K562 (cell line): Measurements from ENCODE around the gene NACAD. TPM values are rescaled to one million over a fixed set of nuclear protein-coding genes. Genes with fewer than 3 reads are reported as not detected.

ENCODE experiments used
- CREB1 ChIP-seq, 2 experiments: sonication (generic) in 1 of 2; formaldehyde crosslinking in 1 of 2; IDR thresholded peaks; 2 replicates each; pipeline versions ENCODE4 v1.6.1 to v1.8.0; 2012 to 2022; ENCODE audit warnings: inconsistent platforms in 1 of 2, mild to moderate bottlenecking in 1 of 2, missing genetic modification reagents in 1 of 2, moderate library complexity in 1 of 2
- CREBBP ChIP-seq: IDR thresholded peaks from one replicate; pipeline ENCODE4 v1.6.1; 2012; ENCODE audit warnings: low read depth, mild to moderate bottlenecking, control low read depth, inconsistent platforms, low read length
- DEAF1 ChIP-seq: fragments of 450-650 bp; formaldehyde crosslinking; IDR thresholded peaks from 2 replicates; pipeline ENCODE4 v1.4.0; 2020; ENCODE audit warnings: mild to moderate bottlenecking, moderate library complexity
- JUND ChIP-seq, 2 experiments: IDR thresholded peaks; 2 replicates in 1 of 2; 3 replicates in 1 of 2; pipeline ENCODE4 v1.6.1; 2011; ENCODE audit warnings: borderline replicate concordance in 2 of 2, low read depth in 2 of 2, low read length in 2 of 2, improper control_type of control experiment in 1 of 2, missing biosample characterization in 1 of 2, missing genetic modification characterization in 1 of 2, missing genetic modification reagents in 1 of 2
- NFATC3 ChIP-seq: fragments of 450-650 bp; IDR thresholded peaks from 2 replicates; pipeline ENCODE4 v1.6.1; 2017; ENCODE audit warnings: mild to moderate bottlenecking
- NR2C1 ChIP-seq, 2 experiments: fragments of 450-650 bp; IDR thresholded peaks; 2 replicates each; pipeline ENCODE4 v1.6.1; 2017; ENCODE audit warnings: mild to moderate bottlenecking in 2 of 2, antibody characterized with exemption in 1 of 2, inconsistent platforms in 1 of 2, missing compliant biosample characterization in 1 of 2, missing genetic modification characterization in 1 of 2
- PREB ChIP-seq: sonication (generic); formaldehyde crosslinking; IDR thresholded peaks from 2 replicates; pipeline ENCODE4 v1.8.1; 2023; ENCODE audit warnings: mild to moderate bottlenecking, missing genetic modification reagents
- PTBP1 ChIP-seq: fragments of 200-400 bp; formaldehyde crosslinking; IDR thresholded peaks from 2 replicates; pipeline ENCODE4 v1.6.1; 2017; ENCODE audit warnings: low read depth, low read length
- SRSF9 ChIP-seq: fragments of 200-400 bp; formaldehyde crosslinking; IDR thresholded peaks from 2 replicates; pipeline ENCODE4 v1.6.1; 2017; ENCODE audit warnings: low read depth, low read length, borderline replicate concordance
- ZBTB17 ChIP-seq: fragments of 450-650 bp; formaldehyde crosslinking; IDR thresholded peaks from 2 replicates; pipeline ENCODE4 v1.4.0; 2020; ENCODE audit warnings: mild to moderate bottlenecking
- ZC3H8 ChIP-seq: fragments of 450-650 bp; IDR thresholded peaks from 2 replicates; pipeline ENCODE4 v1.6.1; 2017
- ZNF668 ChIP-seq: fragments of 250-450 bp; sonication (Bioruptor Pico); IDR thresholded peaks from 2 replicates; pipeline ENCODE4 v1.8.0; 2022; ENCODE audit warnings: mild to moderate bottlenecking, inconsistent platforms
- polyA plus RNA-seq, 8 experiments: library from polyadenylated mRNA; depleted of rRNA in 4 of 8; stranded (reverse) in 5 of 8; unstranded in 3 of 8; fragments of >200 nt; fragmentation: Nextera tagmentation in 2 of 8; fragmentation: Illumina TruSeq in 1 of 8; extraction: Ambion mirVana in 2 of 8; extraction: Trizol in 1 of 8; gene quantifications; 2 replicates each; pipeline versions ENCODE4 v1.2.1 to v1.2.3, GENCODE V29; 2011 to 2014; ENCODE audit warnings: inconsistent platforms in 1 of 8, missing spikeins in 1 of 8
- total RNA-seq, 7 experiments: library from RNA; depleted of rRNA in 6 of 7; stranded (reverse); fragments of >200 nt in 6 of 7; fragmentation: Illumina TruSeq in 2 of 7; extraction: Trizol in 2 of 7; gene quantifications; 2 replicates each; pipeline versions ENCODE4 v1.2.1 to v1.2.3, GENCODE V29; 2011 to 2021; ENCODE audit warnings: low replicate concordance in 1 of 7
- TF ChIP-seq, protein P1 (sequence below): IDR thresholded peaks from 2 replicates; pipeline ENCODE4 v1.6.1; 2014; ENCODE audit warnings: antibody characterized with exemption
- TF ChIP-seq, protein P2 (sequence below): fragments of 450-650 bp; IDR thresholded peaks from 2 replicates; pipeline ENCODE4 v1.6.1; 2016; ENCODE audit warnings: missing biosample characterization, missing genetic modification characterization
- TF ChIP-seq, protein P3 (sequence below), 3 experiments: fragments of 200-800 bp in 1 of 3; sonication (Bioruptor generic) in 1 of 3; sonication (generic) in 1 of 3; formaldehyde crosslinking in 1 of 3; IDR thresholded peaks; 2 replicates each; pipeline versions ENCODE4 v1.6.1 to v1.8.0; 2016 to 2022; ENCODE audit warnings: mild to moderate bottlenecking in 2 of 3, missing compliant biosample characterization in 2 of 3, missing genetic modification characterization in 2 of 3, missing genetic modification reagents in 1 of 3
- TF ChIP-seq, protein P4 (sequence below), 2 experiments: fragments of 450-650 bp; IDR thresholded peaks; 2 replicates each; pipeline ENCODE4 v1.6.1; 2016

NACAD gene
- total and polyA plus RNA-seq, 9 of the 15 experiments (the other 6 are each of a cell fraction or from before 2014, with no cell fraction given): under 0.01 to 0.03 (median 0.02) TPM; not detected in 5

DNA sequence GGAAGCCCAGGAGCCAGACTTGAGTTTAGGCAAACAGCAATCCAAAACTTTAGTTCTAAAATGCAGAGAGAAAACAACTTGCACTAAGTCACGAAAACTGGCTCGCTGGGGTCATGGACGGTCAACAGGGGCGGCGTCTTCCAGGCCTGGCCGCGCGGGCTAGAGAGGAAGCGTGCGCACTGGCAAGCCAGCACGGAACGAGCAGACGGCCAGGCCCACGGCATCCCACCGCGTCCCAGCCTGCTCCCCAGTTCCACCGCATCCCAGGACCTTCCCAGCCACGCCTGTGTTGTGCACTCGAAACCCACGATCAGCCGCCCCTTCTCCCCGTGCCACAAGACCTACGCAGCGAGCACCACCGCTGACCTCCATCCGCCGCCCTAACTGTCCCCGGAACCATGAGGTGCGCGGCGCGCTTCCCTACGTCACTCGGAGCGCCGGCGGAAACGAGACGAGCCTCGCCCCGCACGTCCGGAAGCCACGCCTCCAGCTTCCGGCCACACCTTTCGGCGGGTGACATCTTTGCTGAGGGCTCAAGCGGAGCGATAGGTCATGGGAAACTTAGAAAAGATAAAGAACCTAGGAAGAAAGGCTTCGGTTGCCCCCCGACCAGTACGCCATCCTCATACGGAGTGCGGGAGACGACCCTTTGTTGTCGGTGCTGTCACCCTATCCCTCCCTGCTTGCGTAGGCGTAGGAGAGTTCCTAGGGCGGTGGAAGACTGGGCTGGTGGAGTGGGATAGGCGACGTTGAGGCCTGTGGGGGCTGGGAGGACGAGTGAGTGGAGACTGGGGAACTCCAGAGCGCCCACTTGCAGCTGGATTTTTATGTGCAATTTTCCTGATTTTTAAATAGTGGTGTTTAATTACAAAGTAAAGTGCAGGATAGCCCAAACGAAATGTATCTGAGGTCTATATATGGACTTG, 22.8 kb upstream of the NACAD start, which contains the start of gene TBRG4 (continued):
- TF ChIP-seq, protein P1, sequence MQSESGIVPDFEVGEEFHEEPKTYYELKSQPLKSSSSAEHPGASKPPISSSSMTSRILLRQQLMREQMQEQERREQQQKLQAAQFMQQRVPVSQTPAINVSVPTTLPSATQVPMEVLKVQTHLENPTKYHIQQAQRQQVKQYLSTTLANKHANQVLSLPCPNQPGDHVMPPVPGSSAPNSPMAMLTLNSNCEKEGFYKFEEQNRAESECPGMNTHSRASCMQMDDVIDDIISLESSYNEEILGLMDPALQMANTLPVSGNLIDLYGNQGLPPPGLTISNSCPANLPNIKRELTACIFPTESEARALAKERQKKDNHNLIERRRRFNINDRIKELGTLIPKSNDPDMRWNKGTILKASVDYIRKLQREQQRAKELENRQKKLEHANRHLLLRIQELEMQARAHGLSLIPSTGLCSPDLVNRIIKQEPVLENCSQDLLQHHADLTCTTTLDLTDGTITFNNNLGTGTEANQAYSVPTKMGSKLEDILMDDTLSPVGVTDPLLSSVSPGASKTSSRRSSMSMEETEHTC: peak; percentile 55; the same call in 1 of the 2 replicates
- TF ChIP-seq PTBP1 (no peak), JUND (IDR thresholded peaks at IDR 0.05; ENCODE audit: borderline replicate concordance, low read depth, low read length) (no peak; the same call in 1 of the 2 replicates), JUND (tag; IDR thresholded peaks at IDR 0.05; ENCODE audit: borderline replicate concordance, low read depth, low read length) (peak; percentile 52; the same call in 1 of the 3 replicates), NFATC3 (no peak), PREB (CRISPR knock-in tag) (no peak), CREB1 (IDR thresholded peaks at IDR 0.05) (peak; percentile 99), CREB1 (CRISPR knock-in tag; IDR thresholded peaks at IDR 0.05) (peak; percentile 100), SRSF9 (no peak), NR2C1 (IDR thresholded peaks at IDR 0.05) (peak; percentile 57), NR2C1 (tag; IDR thresholded peaks at IDR 0.05) (peak; percentile 62; the same call in 1 of the 2 replicates), ZC3H8 (no peak), ZNF668 (0 out of 2 replicates have a peak, but pooled peaks have one; percentile 8), DEAF1 (no peak), CREBBP (no peak), ZBTB17 (CRISPR knock-in tag) (0 out of 2 replicates have a peak, but pooled peaks have one; percentile 41)
- TF ChIP-seq, protein P2, sequence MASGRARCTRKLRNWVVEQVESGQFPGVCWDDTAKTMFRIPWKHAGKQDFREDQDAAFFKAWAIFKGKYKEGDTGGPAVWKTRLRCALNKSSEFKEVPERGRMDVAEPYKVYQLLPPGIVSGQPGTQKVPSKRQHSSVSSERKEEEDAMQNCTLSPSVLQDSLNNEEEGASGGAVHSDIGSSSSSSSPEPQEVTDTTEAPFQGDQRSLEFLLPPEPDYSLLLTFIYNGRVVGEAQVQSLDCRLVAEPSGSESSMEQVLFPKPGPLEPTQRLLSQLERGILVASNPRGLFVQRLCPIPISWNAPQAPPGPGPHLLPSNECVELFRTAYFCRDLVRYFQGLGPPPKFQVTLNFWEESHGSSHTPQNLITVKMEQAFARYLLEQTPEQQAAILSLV (tag): no peak
- TF ChIP-seq, protein P3, sequence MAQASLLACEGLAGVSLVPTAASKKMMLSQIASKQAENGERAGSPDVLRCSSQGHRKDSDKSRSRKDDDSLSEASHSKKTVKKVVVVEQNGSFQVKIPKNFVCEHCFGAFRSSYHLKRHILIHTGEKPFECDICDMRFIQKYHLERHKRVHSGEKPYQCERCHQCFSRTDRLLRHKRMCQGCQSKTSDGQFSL (CRISPR knock-in tag; IDR thresholded peaks at IDR 0.05): peak; percentile 51; the same call in 1 of the 2 replicates
- TF ChIP-seq, protein P3 (tag; IDR thresholded peaks at IDR 0.05): no peak
- TF ChIP-seq, protein P4, sequence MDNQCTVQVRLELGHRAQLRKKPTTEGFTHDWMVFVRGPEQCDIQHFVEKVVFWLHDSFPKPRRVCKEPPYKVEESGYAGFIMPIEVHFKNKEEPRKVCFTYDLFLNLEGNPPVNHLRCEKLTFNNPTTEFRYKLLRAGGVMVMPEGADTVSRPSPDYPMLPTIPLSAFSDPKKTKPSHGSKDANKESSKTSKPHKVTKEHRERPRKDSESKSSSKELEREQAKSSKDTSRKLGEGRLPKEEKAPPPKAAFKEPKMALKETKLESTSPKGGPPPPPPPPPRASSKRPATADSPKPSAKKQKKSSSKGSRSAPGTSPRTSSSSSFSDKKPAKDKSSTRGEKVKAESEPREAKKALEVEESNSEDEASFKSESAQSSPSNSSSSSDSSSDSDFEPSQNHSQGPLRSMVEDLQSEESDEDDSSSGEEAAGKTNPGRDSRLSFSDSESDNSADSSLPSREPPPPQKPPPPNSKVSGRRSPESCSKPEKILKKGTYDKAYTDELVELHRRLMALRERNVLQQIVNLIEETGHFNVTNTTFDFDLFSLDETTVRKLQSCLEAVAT (IDR thresholded peaks at IDR 0.05): peak; percentile 31 to 88; a peak in 3 of 4 replicates
